Liver (tissue), 9 donors: Measurements from ENCODE around the gene MTG1. TPM values are rescaled to one million over a fixed set of nuclear protein-coding genes. Genes with fewer than 3 reads are reported as not detected.

Experiments used
- DNase-seq: peaks from one replicate; pipeline ENCODE4 v3.0.0-alpha.2; 2017; ENCODE audit warnings: low spot score
- H3K27ac ChIP-seq, 2 donors: one replicate each; pipeline ENCODE4 v1.7.0; 2013; ENCODE audit warnings: inconsistent platforms in 2 of 2, low read length in 2 of 2, control low read depth in 1 of 2, low read depth in 1 of 2, mild to moderate bottlenecking in 1 of 2
- H3K27me3 ChIP-seq, 4 donors: one replicate each; pipeline versions ENCODE4 v1.6.1 to v1.7.0; 2013; ENCODE audit warnings: low read length in 3 of 4, inconsistent platforms in 1 of 4, mild to moderate bottlenecking in 1 of 4, moderate library complexity in 1 of 4; ENCODE audit not compliant: control insufficient read depth in 4 of 4, insufficient read depth in 4 of 4
- H3K36me3 ChIP-seq, 4 donors: one replicate each; pipeline versions ENCODE4 v1.6.1 to v1.7.0; 2013; ENCODE audit warnings: low read length in 3 of 4, mild to moderate bottlenecking in 3 of 4, low read depth in 1 of 4, moderate library complexity in 1 of 4; ENCODE audit not compliant: control insufficient read depth in 4 of 4, insufficient read depth in 3 of 4
- H3K4me1 ChIP-seq, 4 donors: one replicate each; pipeline versions ENCODE4 v1.6.1 to v1.7.0; 2013; ENCODE audit warnings: low read length in 3 of 4, mild to moderate bottlenecking in 3 of 4, moderate library complexity in 1 of 4; ENCODE audit not compliant: control insufficient read depth in 4 of 4, insufficient read depth in 4 of 4
- H3K4me3 ChIP-seq, 3 donors: one replicate each; pipeline versions ENCODE4 v1.6.1 to v1.7.0; 2013; ENCODE audit warnings: low read length in 3 of 3, control low read depth in 1 of 3, low read depth in 1 of 3, mild to moderate bottlenecking in 1 of 3
- H3K9ac ChIP-seq, 2 donors: one replicate each; pipeline ENCODE4 v1.7.0; 2013; ENCODE audit warnings: low read length in 2 of 2, mild to moderate bottlenecking in 2 of 2, moderate library complexity in 2 of 2, control low read depth in 1 of 2, low read depth in 1 of 2
- H3K9me3 ChIP-seq, 4 donors: one replicate each; pipeline versions ENCODE4 v1.6.1 to v1.7.0; 2013; ENCODE audit warnings: low read length in 3 of 4; ENCODE audit not compliant: control insufficient read depth in 4 of 4
- CTCF ChIP-seq: fragments of 150-350 bp; IDR thresholded peaks from 2 replicates; pipeline ENCODE4 v1.5.1; 2017; ENCODE audit warnings: improper control_type of control experiment, low read depth, low read length; ENCODE audit not compliant: missing input control
- EGR1 ChIP-seq, 2 donors: IDR thresholded peaks; 2 replicates each; pipeline ENCODE4 v1.6.1; 2016 to 2018; ENCODE audit warnings: antibody characterized with exemption in 2 of 2, low read depth in 2 of 2
- FOXA1 ChIP-seq: IDR thresholded peaks from 2 replicates; pipeline ENCODE4 v1.6.1; 2016; ENCODE audit warnings: antibody characterized with exemption
- FOXA2 ChIP-seq: IDR thresholded peaks from 2 replicates; pipeline ENCODE4 v1.6.1; 2016; ENCODE audit warnings: antibody characterized with exemption
- GABPA ChIP-seq, 2 donors: IDR thresholded peaks in 1 of 2; conservative IDR thresholded peaks in 1 of 2; 2 replicates each; pipeline ENCODE4 v1.6.1; 2016; ENCODE audit warnings: antibody characterized with exemption in 2 of 2, mild to moderate bottlenecking in 1 of 2, moderate library complexity in 1 of 2
- HNF4A ChIP-seq, 2 donors: conservative IDR thresholded peaks; 2 replicates each; pipeline ENCODE4 v1.6.1; 2016; ENCODE audit warnings: antibody characterized with exemption in 2 of 2, mild to moderate bottlenecking in 2 of 2
- HNF4G ChIP-seq: IDR thresholded peaks from 2 replicates; pipeline ENCODE4 v1.6.1; 2016; ENCODE audit warnings: antibody characterized with exemption
- JUND ChIP-seq, 2 donors: IDR thresholded peaks; 2 replicates each; pipeline ENCODE4 v1.6.1; 2016; ENCODE audit warnings: antibody characterized with exemption in 2 of 2
- NR2F2 ChIP-seq: IDR thresholded peaks from 2 replicates; pipeline ENCODE4 v1.6.1; 2016; ENCODE audit warnings: antibody characterized with exemption
- RAD21 ChIP-seq, 2 donors: IDR thresholded peaks; 2 replicates each; pipeline ENCODE4 v1.6.1; 2016; ENCODE audit warnings: antibody characterized with exemption in 2 of 2, mild to moderate bottlenecking in 2 of 2
- REST ChIP-seq: IDR thresholded peaks from 2 replicates; pipeline ENCODE4 v1.6.1; 2016; ENCODE audit warnings: antibody characterized with exemption, mild to moderate bottlenecking
- RXRA ChIP-seq, 2 donors: IDR thresholded peaks; 2 replicates each; pipeline ENCODE4 v1.6.1; 2017 to 2018; ENCODE audit warnings: antibody characterized with exemption in 2 of 2, mild to moderate bottlenecking in 1 of 2
- SP1 ChIP-seq: IDR thresholded peaks from 2 replicates; pipeline ENCODE4 v1.6.1; 2018; ENCODE audit warnings: antibody characterized with exemption, mild to moderate bottlenecking
- TAF1 ChIP-seq: conservative IDR thresholded peaks from 2 replicates; pipeline ENCODE4 v1.6.1; 2016; ENCODE audit warnings: antibody characterized with exemption, mild to moderate bottlenecking
- YY1 ChIP-seq: IDR thresholded peaks from 2 replicates; pipeline ENCODE4 v1.6.1; 2016; ENCODE audit warnings: antibody characterized with exemption, mild to moderate bottlenecking
- whole genome bisulfite sequencing: extraction: QIAGEN DNeasy Blood & Tissue Kit; methylation state at CpG from one replicate; pipeline ENCODE4 v1.1.7; 2013; 5-methylcytosine and 5-hydroxymethylcytosine counted together
- polyA plus RNA-seq, 2 donors: library from polyadenylated mRNA; stranded (reverse) in 1 of 2; unstranded in 1 of 2; fragments of 200-250 nt in 1 of 2; fragments of >200 nt in 1 of 2; fragmentation: Nextera tagmentation in 1 of 2; extraction: Ambion mirVana in 1 of 2; gene quantifications; one replicate each; pipeline versions ENCODE4 v1.2.1 to v1.2.3, GENCODE V29; 2013 to 2015
- total RNA-seq, 2 donors: library from RNA; depleted of rRNA; stranded (reverse); fragments of >200 nt; gene quantifications; one replicate each; pipeline ENCODE4 v1.2.3, GENCODE V29; 2014
- TF ChIP-seq, protein P1 (sequence below): IDR thresholded peaks from 2 replicates; pipeline ENCODE4 v1.6.1; 2016; ENCODE audit warnings: antibody characterized with exemption
- TF ChIP-seq, protein P2 (sequence below): IDR thresholded peaks from 2 replicates; pipeline ENCODE4 v1.6.1; 2016; ENCODE audit warnings: antibody characterized with exemption
- TF ChIP-seq, protein P3 (sequence below): IDR thresholded peaks from 2 replicates; pipeline ENCODE4 v1.6.1; 2016; ENCODE audit warnings: antibody characterized with exemption
- donor health status: healthy.
- donor health status: healthy.
- donor health status: healthy.
- donor health status: healthy.
- donor health status: healthy.

MTG1 gene
- total and polyA plus RNA-seq, 4 donors: 19.4 to 70.6 (median 38.2) TPM

DNA sequence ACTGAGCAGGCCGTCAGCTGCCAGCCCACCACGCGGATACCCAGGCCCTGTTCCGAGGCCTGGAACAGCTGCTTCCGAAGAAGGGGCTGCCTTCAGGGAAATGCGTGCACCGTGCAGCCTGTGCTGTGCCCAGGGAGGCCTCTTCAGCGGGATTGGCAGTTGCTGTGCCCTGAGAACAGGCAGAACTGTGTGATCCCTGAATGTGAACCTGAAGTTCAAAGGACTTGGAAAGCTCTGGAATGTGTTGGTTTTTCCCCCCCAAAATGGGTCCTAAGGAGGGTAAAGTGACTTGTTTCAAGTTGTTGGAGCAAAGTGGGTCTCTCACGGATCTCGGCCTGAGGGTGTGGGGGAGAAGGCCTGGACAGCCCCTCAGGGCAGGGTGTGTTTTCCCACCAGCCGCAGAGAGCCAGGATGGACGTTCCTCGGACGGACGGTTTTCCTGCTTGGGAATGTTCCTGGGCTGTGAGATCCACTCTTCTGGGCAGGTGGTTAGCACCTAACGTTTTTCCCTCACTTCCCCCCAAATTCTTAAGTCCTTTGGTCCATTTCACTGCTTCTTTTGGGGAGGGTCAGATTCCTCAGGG lies 28.4 kb downstream of the MTG1 start:
- WGBS: 88% methylated on average over 16 of the region's 16 CpGs
- Histone ChIP-seq H3K4me1 (peaks cover 0 to 10% (median 4%) of the 10 kb centered on the region in 4 donors), H3K4me3 (no peak overlapping the region), H3K27me3 (peaks cover 0 to 3% (median 0%) of the 10 kb centered on the region in 4 donors), H3K36me3 (peaks cover 0 to 10% (median 7%) of the 10 kb centered on the region in 4 donors), H3K27ac (no peak overlapping the region), H3K9me3 (no peaks in the 10 kb centered on the region), H3K9ac (no peak overlapping the region)
- no peak for DNase-seq
- TF ChIP-seq NR2F2 (no peak), EGR1 (IDR thresholded peaks at IDR 0.05; ENCODE audit: low read depth in 2 of 2) (no peak), FOXA2 (no peak), RAD21 (IDR thresholded peaks at IDR 0.05) (no peak), YY1 (no peak), TAF1 (no peak), GABPA (IDR thresholded peaks at IDR 0.05 in 1 of 2, conservative IDR thresholded peaks at IDR 0.05 in 1 of 2) (no peak), FOXA1 (no peak), JUND (IDR thresholded peaks at IDR 0.05) (no peak), SP1 (no peak), CTCF (no peak), RXRA (IDR thresholded peaks at IDR 0.05) (no peak), HNF4G (no peak), HNF4A (conservative IDR thresholded peaks at IDR 0.05) (no peak), REST (no peak)
- TF ChIP-seq, protein P1, sequence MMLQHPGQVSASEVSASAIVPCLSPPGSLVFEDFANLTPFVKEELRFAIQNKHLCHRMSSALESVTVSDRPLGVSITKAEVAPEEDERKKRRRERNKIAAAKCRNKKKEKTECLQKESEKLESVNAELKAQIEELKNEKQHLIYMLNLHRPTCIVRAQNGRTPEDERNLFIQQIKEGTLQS: no peak
- TF ChIP-seq, protein P2, sequence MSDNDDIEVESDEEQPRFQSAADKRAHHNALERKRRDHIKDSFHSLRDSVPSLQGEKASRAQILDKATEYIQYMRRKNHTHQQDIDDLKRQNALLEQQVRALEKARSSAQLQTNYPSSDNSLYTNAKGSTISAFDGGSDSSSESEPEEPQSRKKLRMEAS: no peak
- TF ChIP-seq, protein P3, sequence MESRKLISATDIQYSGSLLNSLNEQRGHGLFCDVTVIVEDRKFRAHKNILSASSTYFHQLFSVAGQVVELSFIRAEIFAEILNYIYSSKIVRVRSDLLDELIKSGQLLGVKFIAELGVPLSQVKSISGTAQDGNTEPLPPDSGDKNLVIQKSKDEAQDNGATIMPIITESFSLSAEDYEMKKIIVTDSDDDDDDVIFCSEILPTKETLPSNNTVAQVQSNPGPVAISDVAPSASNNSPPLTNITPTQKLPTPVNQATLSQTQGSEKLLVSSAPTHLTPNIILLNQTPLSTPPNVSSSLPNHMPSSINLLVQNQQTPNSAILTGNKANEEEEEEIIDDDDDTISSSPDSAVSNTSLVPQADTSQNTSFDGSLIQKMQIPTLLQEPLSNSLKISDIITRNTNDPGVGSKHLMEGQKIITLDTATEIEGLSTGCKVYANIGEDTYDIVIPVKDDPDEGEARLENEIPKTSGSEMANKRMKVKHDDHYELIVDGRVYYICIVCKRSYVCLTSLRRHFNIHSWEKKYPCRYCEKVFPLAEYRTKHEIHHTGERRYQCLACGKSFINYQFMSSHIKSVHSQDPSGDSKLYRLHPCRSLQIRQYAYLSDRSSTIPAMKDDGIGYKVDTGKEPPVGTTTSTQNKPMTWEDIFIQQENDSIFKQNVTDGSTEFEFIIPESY: no peak
